OCI-LY1 (cell line): Measurements from ENCODE around the gene TRPC3.

Experiments
- H2AFZ ChIP-seq: fragments of 200-600 bp; sonication (generic), shearing (Covaris generic); 2 replicates; pipeline ENCODE4 v1.6.0; 2014; ENCODE audit warnings: antibody characterized with exemption, mild to moderate bottlenecking, low read length
- H3F3A ChIP-seq: fragments of 200-600 bp; sonication (generic), shearing (Covaris generic); 2 replicates; pipeline ENCODE4 v1.6.0; 2014; ENCODE audit warnings: mild to moderate bottlenecking, antibody characterized with exemption, low read length, moderate library complexity; ENCODE audit not compliant: insufficient read depth
- H3K27ac ChIP-seq: fragments of 200-600 bp; sonication (generic); 2 replicates; pipeline ENCODE4 v1.5.1; 2014; ENCODE audit warnings: low read length, mixed run types, mild to moderate bottlenecking, low read depth; ENCODE audit not compliant: poor library complexity, severe bottlenecking
- H3K27me3 ChIP-seq: fragments of 200-600 bp; sonication (generic); 2 replicates; pipeline ENCODE4 v1.6.0; 2014; ENCODE audit warnings: antibody characterized with exemption, mild to moderate bottlenecking, low read length, moderate library complexity; ENCODE audit not compliant: insufficient read depth
- H3K36me3 ChIP-seq: fragments of 200-600 bp; sonication (generic); 2 replicates; pipeline ENCODE4 v1.6.1; 2014; ENCODE audit warnings: mild to moderate bottlenecking, antibody characterized with exemption, low read length, moderate library complexity, mixed read lengths; ENCODE audit not compliant: insufficient read depth
- H3K4me1 ChIP-seq: fragments of 200-600 bp; sonication (generic); 2 replicates; pipeline ENCODE4 v1.5.1; 2014; ENCODE audit warnings: mild to moderate bottlenecking, low read length, moderate library complexity; ENCODE audit not compliant: insufficient read depth, severe bottlenecking
- H3K4me2 ChIP-seq: fragments of 200-600 bp; sonication (generic), shearing (Covaris generic); 2 replicates; pipeline ENCODE4 v1.6.1; 2014; ENCODE audit warnings: low read length
- H3K4me3 ChIP-seq: fragments of 200-600 bp; sonication (generic); 2 replicates; pipeline ENCODE4 v1.5.1; 2014; ENCODE audit warnings: low read length, low read depth, mild to moderate bottlenecking, mixed read lengths; ENCODE audit not compliant: poor library complexity, severe bottlenecking
- H3K79me2 ChIP-seq: fragments of 200-600 bp; shearing (Covaris generic); 2 replicates; pipeline ENCODE4 v1.6.1; 2016; ENCODE audit warnings: mixed run types, low read length, mixed read lengths; ENCODE audit not compliant: insufficient read depth
- H3K9ac ChIP-seq: fragments of 200-600 bp; sonication (generic), shearing (Covaris generic); 2 replicates; pipeline ENCODE4 v1.6.1; 2014; ENCODE audit warnings: mild to moderate bottlenecking, low read length, mixed read lengths
- H3K9me2 ChIP-seq: fragments of 200-600 bp; sonication (generic), shearing (Covaris generic); 2 replicates; pipeline ENCODE4 v1.6.1; 2014; ENCODE audit warnings: low read depth, mild to moderate bottlenecking, low read length, mixed read lengths
- H3K9me3 ChIP-seq: fragments of 200-600 bp; shearing (Covaris generic); 2 replicates; pipeline ENCODE4 v1.6.1; 2014; ENCODE audit warnings: low read length, mixed read lengths
- H4K20me1 ChIP-seq: fragments of 200-600 bp; sonication (generic), shearing (Covaris generic); 2 replicates; pipeline ENCODE4 v1.6.0; 2016; ENCODE audit warnings: mild to moderate bottlenecking, low read length; ENCODE audit not compliant: insufficient read depth
- CTCF ChIP-seq: fragments of 200-600 bp; sonication (generic), shearing (Covaris generic); IDR thresholded peaks from 2 replicates; pipeline ENCODE4 v1.5.1; 2017; ENCODE audit warnings: mild to moderate bottlenecking, antibody characterized with exemption, low read length, moderate library complexity, mixed read lengths
- EZH2 ChIP-seq: fragments of 200-600 bp; sonication (generic), shearing (Covaris generic); IDR thresholded peaks from 2 replicates; pipeline ENCODE4 v1.8.0; 2017; ENCODE audit warnings: borderline replicate concordance, mixed run types, mild to moderate bottlenecking, antibody characterized with exemption, low read length, moderate library complexity, mixed read lengths

TRPC3 gene

GRCh38 chr4:121939690-121940089 lies 12.2 kb downstream of the TRPC3 start:
- Histone ChIP-seq H3K4me2 (no peak overlapping the region), H3K27ac (no peak overlapping the region), H3K4me1 (no peaks in the 10 kb centered on the region), H3K9me2 (no peaks in the 10 kb centered on the region), H3F3A (no peaks in the 10 kb centered on the region), H3K27me3 (no peaks in the 10 kb centered on the region), H3K79me2 (no peaks in the 10 kb centered on the region), H3K9me3 (no peaks in the 10 kb centered on the region), H3K9ac (no peak overlapping the region), H2AFZ (no peak overlapping the region), H3K36me3 (no peaks in the 10 kb centered on the region), H4K20me1 (no peaks in the 10 kb centered on the region), H3K4me3 (no peak overlapping the region)
- TF ChIP-seq EZH2 (no peak), CTCF (no peak)

- no peak overlapping the region for H3K9ac ChIP-seq
- no peak overlapping the region for H3K4me2 ChIP-seq
- H3K9me2 ChIP-seq, result no peaks in the 10 kb centered on the region
- H3K4me3 ChIP-seq, result no peak overlapping the region
- H2AFZ ChIP-seq, result no peak overlapping the region
- H3K79me2 ChIP-seq, result no peaks in the 10 kb centered on the region
- no peaks in the 10 kb centered on the region for H3K27me3 ChIP-seq
- no peaks in the 10 kb centered on the region for H3F3A ChIP-seq
- no peaks in the 10 kb centered on the region for H3K4me1 ChIP-seq
- H3K9me3 ChIP-seq, result no peaks in the 10 kb centered on the region
- H4K20me1 ChIP-seq, result no peaks in the 10 kb centered on the region
- TF ChIP-seq EZH2 (no peak), CTCF (no peak)
- H3K36me3 ChIP-seq, result no peaks in the 10 kb centered on the region
- no peak overlapping the region for H3K27ac ChIP-seq
Observed at GRCh38 chr4:121938282-121939092, 13.4 kb downstream of the TRPC3 start.

- no peak overlapping the region for H3K27ac ChIP-seq
- H3F3A ChIP-seq, result no peaks in the 10 kb centered on the region
- no peaks in the 10 kb centered on the region for H3K9me3 ChIP-seq
- no peaks in the 10 kb centered on the region for H3K9me2 ChIP-seq
- no peak for TF ChIP-seq EZH2
- no peak for TF ChIP-seq CTCF
- no peaks in the 10 kb centered on the region for H3K36me3 ChIP-seq
- no peak overlapping the region for H3K4me2 ChIP-seq
- H2AFZ ChIP-seq, result no peak overlapping the region
- no peaks in the 10 kb centered on the region for H3K27me3 ChIP-seq
- no peaks in the 10 kb centered on the region for H3K4me1 ChIP-seq
- no peaks in the 10 kb centered on the region for H3K79me2 ChIP-seq
- H3K4me3 ChIP-seq, result no peak overlapping the region
- no peak overlapping the region for H3K9ac ChIP-seq
- H4K20me1 ChIP-seq, result no peaks in the 10 kb centered on the region
Observed at GRCh38 chr4:121936101-121936500, 15.8 kb downstream of the TRPC3 start.
